Natural killer cell (primary cell): ENCODE measurements around the gene DPP7. TPM values are rescaled to one million over a fixed set of nuclear protein-coding genes. Genes with fewer than 3 reads are reported as not detected.
A peak's percentile ranks its signal among the peaks of the same experiment; 100 is the strongest.

ENCODE experiments used
- ATAC-seq, 3 donors: fragments of 150-1000 bp in 2 of 3; fragments of 200-7000 bp in 1 of 3; cut with Tn5 transposase; 1 replicate in 1 of 3; 2 replicates in 2 of 3; pipeline ENCODE4 v1.10.0; 2021; ENCODE audit warnings: mild to moderate bottlenecking in 2 of 3, moderate library complexity in 2 of 3
- DNase-seq, 2 donors: peaks; one replicate each; pipeline versions ENCODE4 v3.0.0 to v3.0.0-alpha.2; 2013 to 2021; ENCODE audit warnings: mixed read lengths in 1 of 2
- H3K27ac ChIP-seq: one replicate; pipeline ENCODE4 v1.5.1; 2013; ENCODE audit warnings: mild to moderate bottlenecking, low read length
- H3K27me3 ChIP-seq: one replicate; pipeline ENCODE4 v1.6.1; 2013; ENCODE audit warnings: low read length; ENCODE audit not compliant: control insufficient read depth, insufficient read depth
- H3K36me3 ChIP-seq: one replicate; pipeline ENCODE4 v1.6.1; 2013; ENCODE audit warnings: low read length; ENCODE audit not compliant: control insufficient read depth, insufficient read depth
- H3K4me1 ChIP-seq: one replicate; pipeline ENCODE4 v1.6.1; 2013; ENCODE audit warnings: low read length; ENCODE audit not compliant: control insufficient read depth, insufficient read depth
- H3K4me3 ChIP-seq: one replicate; pipeline ENCODE4 v1.5.1; 2013; ENCODE audit warnings: low read length
- H3K9me3 ChIP-seq: one replicate; pipeline ENCODE4 v1.6.1; 2013; ENCODE audit warnings: low read length; ENCODE audit not compliant: control insufficient read depth, insufficient read depth
- H3K27ac Mint-ChIP-seq, 2 donors: one replicate each; pipeline ENCODE4 v1.8.0; 2022; ENCODE audit warnings: mild to moderate bottlenecking in 2 of 2, mixed read lengths in 2 of 2, moderate library complexity in 1 of 2
- H3K27me3 Mint-ChIP-seq, 2 donors: one replicate each; pipeline ENCODE4 v1.8.0; 2022; ENCODE audit warnings: low read depth in 2 of 2, mixed read lengths in 2 of 2
- H3K36me3 Mint-ChIP-seq: one replicate; pipeline ENCODE4 v1.8.0; 2022; ENCODE audit warnings: mixed read lengths
- H3K4me1 Mint-ChIP-seq, 2 donors: one replicate each; pipeline ENCODE4 v1.8.0; 2022; ENCODE audit warnings: mixed read lengths in 2 of 2
- H3K4me3 Mint-ChIP-seq: one replicate; pipeline ENCODE4 v1.8.0; 2022; ENCODE audit warnings: mild to moderate bottlenecking, moderate library complexity, mixed read lengths
- H3K9me3 Mint-ChIP-seq, 2 donors: one replicate each; pipeline ENCODE4 v1.8.0; 2022; ENCODE audit warnings: mixed read lengths in 2 of 2
- CTCF ChIP-seq: fragments of 200-600 bp; IDR thresholded peaks from one replicate; pipeline ENCODE4 v1.8.0; 2022; ENCODE audit warnings: antibody characterized with exemption
- WGBS: methylation state at CpG from one replicate; pipeline ENCODE4 v1.1.7; 2013; ENCODE audit warnings: missing lambda C conversion rate; ENCODE audit not compliant: insufficient coverage; 5-methylcytosine and 5-hydroxymethylcytosine counted together
- intact Hi-C: fragments of 100-400 bp; cut with micrococcal nuclease; formaldehyde crosslinking; loops from one replicate; pipeline ENCODE4 v1.14.2; 2022
- total RNA-seq, 4 donors: library from RNA; stranded (reverse); fragments of 120-200 nt in 1 of 4; gene quantifications; one replicate each; pipeline versions ENCODE4 v1.2.3 to v1.2.4, GENCODE V29; 2013 to 2022

DPP7 gene
- total RNA-seq, 3 donors from 2014 or later (not counting 1 experiment from before 2014, with no cell fraction given) = 233 to 264 (median 251) TPM

- H3K27me3 ChIP-seq = no peaks in the 10 kb centered on the region
- intact Hi-C loops = no loop called here
- Mint-ChIP-seq H3K36me3 (no peaks in the 10 kb centered on the region), H3K27ac (peak overlapping the region; percentile 21 to 76), H3K4me3 (no peak overlapping the region), H3K4me1 (peaks cover 15 to 29% of the 10 kb centered on the region in 2 donors), H3K9me3 (no peaks in the 10 kb centered on the region), H3K27me3 (no peaks in the 10 kb centered on the region)
- peaks cover 16% of the 10 kb centered on the region for H3K36me3 ChIP-seq
- no peak for DNase-seq
- 91% methylated on average over 11 of the region's 11 CpGs for WGBS
- peaks cover 18% of the 10 kb centered on the region for H3K4me1 ChIP-seq
- no peak for ATAC-seq
- H3K4me3 ChIP-seq = no peak overlapping the region
- no peaks in the 10 kb centered on the region for H3K9me3 ChIP-seq
- H3K27ac ChIP-seq = no peak overlapping the region
- no peak for TF ChIP-seq CTCF
Measured at GRCh38 chr9:137089232-137089947, 25.1 kb downstream of the DPP7 start.

GRCh38 chr9:137088121-137088520, 26.4 kb downstream of the DPP7 start:
- ATAC-seq (no peak), DNase-seq (no peak)
- 94% methylated on average over 5 of the region's 5 CpGs for WGBS
- Mint-ChIP-seq H3K27me3 (no peaks in the 10 kb centered on the region), H3K4me1 (peaks cover 15 to 29% of the 10 kb centered on the region in 2 donors), H3K27ac (peak overlapping the region; percentile 75 to 96), H3K36me3 (no peaks in the 10 kb centered on the region), H3K4me3 (peak overlapping the region; percentile 78), H3K9me3 (no peaks in the 10 kb centered on the region)
- TF ChIP-seq CTCF = no peak
- intact Hi-C loops = no loop called here
- peaks cover 14% of the 10 kb centered on the region for H3K36me3 ChIP-seq
- peaks cover 18% of the 10 kb centered on the region for H3K4me1 ChIP-seq
- no peaks in the 10 kb centered on the region for H3K9me3 ChIP-seq
- no peaks in the 10 kb centered on the region for H3K27me3 ChIP-seq
- no peak overlapping the region for H3K4me3 ChIP-seq
- H3K27ac ChIP-seq = no peak overlapping the region

- Histone ChIP-seq H3K4me3 (peak overlapping the region; percentile 57), H3K9me3 (no peaks in the 10 kb centered on the region), H3K27ac (peak overlapping the region; percentile 81), H3K36me3 (peaks cover 9% of the 10 kb centered on the region), H3K4me1 (peaks cover 18% of the 10 kb centered on the region), H3K27me3 (no peaks in the 10 kb centered on the region)
- 13% methylated on average over 22 of the region's 22 CpGs for WGBS
- ATAC-seq (no peak), DNase-seq (no peak)
- no peak for TF ChIP-seq CTCF
- Mint-ChIP-seq H3K4me1 (peaks cover 15 to 29% of the 10 kb centered on the region in 2 donors), H3K9me3 (no peaks in the 10 kb centered on the region), H3K27ac (peak overlapping the region; percentile 75 to 96), H3K36me3 (no peaks in the 10 kb centered on the region), H3K27me3 (no peaks in the 10 kb centered on the region), H3K4me3 (peak overlapping the region; percentile 78)
- intact Hi-C loops = no loop called here
Measured at GRCh38 chr9:137087409-137087925, 27.1 kb downstream of the DPP7 start.
